Measurements from ENCODE around the gene ARHGAP6.

The ARHGAP6 gene

GRCh38 chrX:11421805-11422524 is 243.8 kb downstream of the ARHGAP6 start:
- in situ Hi-C loops (cut with MboI; ENCODE audit: low pct_unique_long_range_greater_than_20kb, low sequenced_read_pairs), result no loop called here
- no peak for DNase-seq

- no peak for DNase-seq
- in situ Hi-C loops (cut with MboI; ENCODE audit: low pct_unique_long_range_greater_than_20kb, low sequenced_read_pairs), result no loop called here
Observed at GRCh38 chrX:11420851-11421250, 244.9 kb downstream of the ARHGAP6 start.

- DNase-seq, result no peak
- in situ Hi-C loops (cut with MboI; ENCODE audit: low pct_unique_long_range_greater_than_20kb, low sequenced_read_pairs), result no loop called here
Observed at GRCh38 chrX:11419102-11419501, 246.6 kb downstream of the ARHGAP6 start.

- no peak for DNase-seq
- in situ Hi-C loops (cut with MboI; ENCODE audit: low pct_unique_long_range_greater_than_20kb, low sequenced_read_pairs), result no loop called here
Observed at GRCh38 chrX:11416600-11416999, 249.1 kb downstream of the ARHGAP6 start.

- in situ Hi-C loops (cut with MboI; ENCODE audit: low pct_unique_long_range_greater_than_20kb, low sequenced_read_pairs), result no loop called here
- DNase-seq, result no peak
Observed at GRCh38 chrX:11414091-11414490, 251.6 kb downstream of the ARHGAP6 start.

GRCh38 chrX:11412715-11413623 is 252.8 kb downstream of the ARHGAP6 start:
- in situ Hi-C loops (cut with MboI; ENCODE audit: low pct_unique_long_range_greater_than_20kb, low sequenced_read_pairs), result no loop called here

GRCh38 chrX:11409957-11410356 is 255.8 kb downstream of the ARHGAP6 start:
- in situ Hi-C loops (cut with MboI; ENCODE audit: low pct_unique_long_range_greater_than_20kb, low sequenced_read_pairs), result no loop called here

More at GRCh38 chrX:11412715-11413623, 252.8 kb downstream of the ARHGAP6 start:
- no peak for DNase-seq

GRCh38 chrX:11408783-11409182 is 256.9 kb downstream of the ARHGAP6 start:
- in situ Hi-C loops (cut with MboI; ENCODE audit: low pct_unique_long_range_greater_than_20kb, low sequenced_read_pairs), result no loop called here

More at GRCh38 chrX:11409957-11410356, 255.8 kb downstream of the ARHGAP6 start:
- DNase-seq, result no peak

GRCh38 chrX:11408109-11408405 is 257.7 kb downstream of the ARHGAP6 start:
- in situ Hi-C loops (cut with MboI; ENCODE audit: low pct_unique_long_range_greater_than_20kb, low sequenced_read_pairs), result no loop called here
- no peak for DNase-seq

More at GRCh38 chrX:11408783-11409182, 256.9 kb downstream of the ARHGAP6 start:
- no peak for DNase-seq

- in situ Hi-C loops (cut with MboI; ENCODE audit: low pct_unique_long_range_greater_than_20kb, low sequenced_read_pairs), result no loop called here
Observed at GRCh38 chrX:11407331-11408108, 258.2 kb downstream of the ARHGAP6 start.

GRCh38 chrX:11406109-11406765 is 259.5 kb downstream of the ARHGAP6 start:
- no peak for DNase-seq
- in situ Hi-C loops (cut with MboI; ENCODE audit: low pct_unique_long_range_greater_than_20kb, low sequenced_read_pairs), result no loop called here

More at GRCh38 chrX:11407331-11408108, 258.2 kb downstream of the ARHGAP6 start:
- no peak for DNase-seq

GRCh38 chrX:11403631-11404030 is 262.1 kb downstream of the ARHGAP6 start:
- in situ Hi-C loops (cut with MboI; ENCODE audit: low pct_unique_long_range_greater_than_20kb, low sequenced_read_pairs), result no loop called here
- no peak for DNase-seq

- in situ Hi-C loops (cut with MboI; ENCODE audit: low pct_unique_long_range_greater_than_20kb, low sequenced_read_pairs), result no loop called here
- DNase-seq, result no peak
Observed at GRCh38 chrX:11401966-11402365, 263.8 kb downstream of the ARHGAP6 start.

- no peak for DNase-seq
- in situ Hi-C loops (cut with MboI; ENCODE audit: low pct_unique_long_range_greater_than_20kb, low sequenced_read_pairs), result no loop called here
Observed at GRCh38 chrX:11399489-11400094, 266.1 kb downstream of the ARHGAP6 start.

- in situ Hi-C loops (cut with MboI; ENCODE audit: low pct_unique_long_range_greater_than_20kb, low sequenced_read_pairs), result no loop called here
- DNase-seq, result no peak
Observed at GRCh38 chrX:11398785-11399184, 266.9 kb downstream of the ARHGAP6 start.

- no peak for DNase-seq
- in situ Hi-C loops (cut with MboI; ENCODE audit: low pct_unique_long_range_greater_than_20kb, low sequenced_read_pairs), result no loop called here
Observed at GRCh38 chrX:11398139-11398538, 267.6 kb downstream of the ARHGAP6 start.

GRCh38 chrX:11397680-11398079 is 268.0 kb downstream of the ARHGAP6 start:
- in situ Hi-C loops (cut with MboI; ENCODE audit: low pct_unique_long_range_greater_than_20kb, low sequenced_read_pairs), result no loop called here
- DNase-seq, result no peak

GRCh38 chrX:11395859-11396258 is 269.9 kb downstream of the ARHGAP6 start:
- in situ Hi-C loops (cut with MboI; ENCODE audit: low pct_unique_long_range_greater_than_20kb, low sequenced_read_pairs), result no loop called here
- no peak for DNase-seq

All from KBM-7 (cell line).